Measurements from ENCODE around the gene WDR77.

Gene WDR77

GRCh38 chr1:111448918-111449702 lies at the start of gene WDR77, which contains the start of gene ATP5PB:
Gene WDR77 (minus strand): TSS chr1:111449256. CDS start chr1:111449169, 87 bp downstream.
Gene ATP5PB (plus strand): TSS chr1:111449464. CDS start chr1:111449542, 78 bp downstream.
- peak; percentile 83 for DNase-seq

- no peak for DNase-seq
Observed at GRCh38 chr1:111497592-111497991, 48.5 kb upstream of the WDR77 start.

GRCh38 chr1:111496398-111496797 lies 47.3 kb upstream of the WDR77 start:
- DNase-seq: no peak

GRCh38 chr1:111491070-111491469 lies 42.0 kb upstream of the WDR77 start:
- no peak for DNase-seq

GRCh38 chr1:111490220-111490619 lies 41.2 kb upstream of the WDR77 start:
- DNase-seq: no peak

- no peak for DNase-seq
Observed at GRCh38 chr1:111489604-111490003, 40.5 kb upstream of the WDR77 start.

GRCh38 chr1:111488669-111489068 lies 39.6 kb upstream of the WDR77 start:
- no peak for DNase-seq

- DNase-seq: no peak
Observed at GRCh38 chr1:111487133-111487532, 38.1 kb upstream of the WDR77 start.

GRCh38 chr1:111486431-111486830 lies 37.4 kb upstream of the WDR77 start:
- no peak for DNase-seq

GRCh38 chr1:111484391-111485026 lies 35.5 kb upstream of the WDR77 start:
- no peak for DNase-seq

GRCh38 chr1:111483876-111484275 lies 34.8 kb upstream of the WDR77 start:
- no peak for DNase-seq

- no peak for DNase-seq
Observed at GRCh38 chr1:111483166-111483565, 34.1 kb upstream of the WDR77 start.

- peak; percentile 45 for DNase-seq
Observed at GRCh38 chr1:111481387-111482221, 32.5 kb upstream of the WDR77 start.

GRCh38 chr1:111480674-111481073 lies 31.6 kb upstream of the WDR77 start:
- DNase-seq: no peak

GRCh38 chr1:111476761-111477309 lies 27.8 kb upstream of the WDR77 start:
- DNase-seq: no peak

- DNase-seq: no peak
Observed at GRCh38 chr1:111476214-111476613, 27.2 kb upstream of the WDR77 start.

- DNase-seq: no peak
Observed at GRCh38 chr1:111475701-111476100, 26.6 kb upstream of the WDR77 start.

- DNase-seq: no peak
Observed at GRCh38 chr1:111474521-111474920, 25.5 kb upstream of the WDR77 start.

- DNase-seq: no peak
Observed at GRCh38 chr1:111474106-111474505, 25.1 kb upstream of the WDR77 start.

GRCh38 chr1:111471538-111471937 lies 22.5 kb upstream of the WDR77 start:
- DNase-seq: no peak

- DNase-seq: peak; percentile 43
Observed at GRCh38 chr1:111471012-111471411, 22.0 kb upstream of the WDR77 start.

GRCh38 chr1:111470596-111470995 lies 21.5 kb upstream of the WDR77 start:
- no peak for DNase-seq

GRCh38 chr1:111469539-111469938 lies 20.5 kb upstream of the WDR77 start:
- DNase-seq: no peak

Data from activated CD4-positive, alpha-beta T cell treated with anti-CD3 and anti-CD28 coated beads for 1 hour (primary cell).